Muscle layer of colon (tissue), 2 donors: ENCODE results near the gene PTX4.

Experiments used
- H3K27ac ChIP-seq: one replicate; pipeline ENCODE4 v1.7.0; 2013; ENCODE audit warnings: low read depth, mild to moderate bottlenecking, low read length, moderate library complexity
- H3K27me3 ChIP-seq, 2 donors: one replicate each; pipeline ENCODE4 v1.7.0; 2013; ENCODE audit warnings: low read length in 2 of 2, mild to moderate bottlenecking in 2 of 2; ENCODE audit not compliant: insufficient read depth in 2 of 2, control insufficient read depth in 1 of 2
- H3K36me3 ChIP-seq: one replicate; pipeline ENCODE4 v1.7.0; 2013; ENCODE audit warnings: mild to moderate bottlenecking, low read length; ENCODE audit not compliant: insufficient read depth
- H3K4me1 ChIP-seq: one replicate; pipeline ENCODE4 v1.7.0; 2013; ENCODE audit warnings: mild to moderate bottlenecking, low read length; ENCODE audit not compliant: insufficient read depth
- H3K4me3 ChIP-seq, 2 donors: one replicate each; pipeline ENCODE4 v1.7.0; 2013; ENCODE audit warnings: low read length in 2 of 2, low read depth in 1 of 2, mild to moderate bottlenecking in 1 of 2, moderate library complexity in 1 of 2
- H3K9ac ChIP-seq: one replicate; pipeline ENCODE4 v1.7.0; 2013; ENCODE audit warnings: low read length
- H3K9me3 ChIP-seq: one replicate; pipeline ENCODE4 v1.7.0; 2013; ENCODE audit warnings: mild to moderate bottlenecking, low read length
- donor health status: abdominal sarcoma.
- donor health status: Adenocarcinoma of cecum.

The PTX4 gene

DNA sequence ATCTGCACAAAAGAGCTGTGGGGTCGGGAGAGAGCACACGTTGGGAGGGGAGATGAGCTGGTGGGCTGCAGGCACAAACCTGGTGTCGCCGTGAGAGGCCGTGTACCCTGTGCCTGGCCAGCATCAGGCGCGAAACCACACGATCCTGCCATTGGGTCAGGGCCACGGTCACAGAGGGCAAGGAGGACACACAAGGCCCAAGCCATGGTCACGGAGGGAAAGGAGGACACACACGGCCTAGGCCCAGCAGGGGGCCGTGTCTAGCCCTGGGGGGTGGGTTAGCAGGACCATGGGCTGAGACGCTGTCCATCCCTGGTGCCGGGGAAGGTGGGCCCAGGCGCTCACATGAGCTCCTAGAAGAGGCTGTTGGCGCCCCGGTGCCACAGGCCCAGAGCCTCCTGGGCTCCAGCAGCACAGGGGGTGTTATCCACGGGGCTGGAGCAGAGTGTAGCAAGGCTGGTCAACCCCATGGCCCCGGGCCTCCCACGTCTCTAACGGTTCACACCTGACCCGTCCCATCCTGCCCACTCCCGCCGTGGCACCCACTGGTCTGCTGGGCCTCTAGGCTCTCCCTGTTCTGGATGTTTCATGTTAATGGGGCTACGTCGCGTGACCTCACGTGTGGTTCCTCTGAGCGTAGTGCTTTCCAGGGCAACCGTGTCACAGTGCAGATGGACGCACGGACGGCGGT lies 36.9 kb downstream of the PTX4 start:
- no peak overlapping the region for H3K9ac ChIP-seq
- H3K4me3 ChIP-seq = no peak overlapping the region
- no peaks in the 10 kb centered on the region for H3K4me1 ChIP-seq
- peaks cover 73% of the 10 kb centered on the region for H3K36me3 ChIP-seq
- no peak overlapping the region for H3K27ac ChIP-seq
- H3K9me3 ChIP-seq = no peaks in the 10 kb centered on the region
- H3K27me3 ChIP-seq = no peaks in the 10 kb centered on the region

DNA sequence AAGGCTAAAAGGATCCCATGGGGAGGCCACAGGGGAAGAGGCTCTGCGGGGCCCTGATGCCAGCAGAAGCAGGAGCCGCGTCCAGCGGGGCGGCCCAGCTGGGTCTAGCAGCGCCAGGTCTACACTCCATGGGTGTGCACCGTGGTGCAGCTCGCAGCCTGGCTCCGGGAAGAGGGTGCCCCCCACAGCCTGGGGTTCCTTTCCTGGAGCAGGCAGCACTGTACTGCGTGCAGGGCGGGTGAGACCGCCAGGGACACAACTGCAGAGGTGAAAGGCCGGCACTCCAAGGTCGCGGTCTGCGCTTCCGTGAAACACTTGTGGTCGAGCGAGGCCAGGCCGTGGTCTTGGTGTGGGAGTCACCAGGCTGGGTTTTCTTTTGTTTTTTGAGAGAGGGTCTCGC lies 37.9 kb downstream of the PTX4 start:
- peaks cover 74% of the 10 kb centered on the region for H3K36me3 ChIP-seq
- no peaks in the 10 kb centered on the region for H3K9me3 ChIP-seq
- H3K27me3 ChIP-seq = no peaks in the 10 kb centered on the region
- no peak overlapping the region for H3K9ac ChIP-seq
- H3K4me3 ChIP-seq = no peak overlapping the region
- no peak overlapping the region for H3K27ac ChIP-seq
- H3K4me1 ChIP-seq = no peaks in the 10 kb centered on the region

DNA sequence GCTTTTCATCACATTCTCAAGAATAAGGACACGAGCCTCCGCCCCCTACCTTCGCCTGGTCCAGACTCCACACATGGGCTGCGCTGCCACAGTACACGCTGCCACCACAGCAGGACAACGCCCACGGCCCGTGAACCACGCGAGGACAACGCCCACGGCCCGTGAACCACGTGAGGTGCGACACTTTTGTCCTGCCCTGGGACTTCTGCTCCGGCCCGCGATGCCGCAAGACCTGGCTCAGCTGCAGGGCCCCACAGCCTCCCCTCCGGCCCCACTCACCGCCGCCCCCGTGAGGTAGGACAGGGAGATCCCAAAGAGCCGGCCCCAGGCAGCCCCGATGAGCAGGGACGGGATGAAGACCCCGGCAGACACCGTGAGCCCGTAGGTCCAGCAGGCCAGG lies 38.5 kb downstream of the PTX4 start:
- Histone ChIP-seq H3K9ac (no peak overlapping the region), H3K9me3 (no peaks in the 10 kb centered on the region), H3K27ac (no peak overlapping the region), H3K27me3 (no peaks in the 10 kb centered on the region), H3K4me3 (no peak overlapping the region), H3K4me1 (no peaks in the 10 kb centered on the region), H3K36me3 (peaks cover 68% of the 10 kb centered on the region)

DNA sequence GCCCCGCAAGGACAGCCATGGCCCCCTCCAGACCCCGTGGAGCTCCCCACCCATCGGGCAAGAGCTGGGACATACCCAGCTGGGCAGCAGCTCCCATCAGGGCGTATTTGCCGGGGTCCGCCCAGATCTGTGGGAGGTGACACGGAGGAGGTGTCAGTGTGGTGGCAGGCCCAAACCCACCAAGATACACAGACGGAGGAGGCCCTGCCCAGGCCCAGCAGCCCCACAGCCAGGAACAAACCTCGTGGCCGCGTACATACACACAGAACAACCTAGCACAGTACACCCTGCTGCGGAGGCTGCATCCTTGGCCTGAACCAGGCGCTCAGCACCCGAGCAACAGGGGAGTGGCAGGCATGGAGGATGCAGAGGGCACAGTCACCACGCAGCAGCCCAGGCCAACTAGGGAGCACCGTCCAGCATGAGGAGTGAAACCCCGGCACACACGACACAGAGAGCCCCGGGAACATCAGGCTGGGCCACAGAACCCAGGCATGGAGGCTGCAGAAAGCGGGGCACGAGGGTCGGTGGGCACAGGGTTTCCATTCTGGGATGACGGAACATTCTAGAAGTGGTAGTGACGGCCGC lies 39.4 kb downstream of the PTX4 start:
- Histone ChIP-seq H3K27me3 (no peaks in the 10 kb centered on the region), H3K4me3 (no peak overlapping the region), H3K9ac (no peak overlapping the region), H3K27ac (no peak overlapping the region), H3K36me3 (peaks cover 61% of the 10 kb centered on the region), H3K9me3 (no peaks in the 10 kb centered on the region), H3K4me1 (no peaks in the 10 kb centered on the region)

DNA sequence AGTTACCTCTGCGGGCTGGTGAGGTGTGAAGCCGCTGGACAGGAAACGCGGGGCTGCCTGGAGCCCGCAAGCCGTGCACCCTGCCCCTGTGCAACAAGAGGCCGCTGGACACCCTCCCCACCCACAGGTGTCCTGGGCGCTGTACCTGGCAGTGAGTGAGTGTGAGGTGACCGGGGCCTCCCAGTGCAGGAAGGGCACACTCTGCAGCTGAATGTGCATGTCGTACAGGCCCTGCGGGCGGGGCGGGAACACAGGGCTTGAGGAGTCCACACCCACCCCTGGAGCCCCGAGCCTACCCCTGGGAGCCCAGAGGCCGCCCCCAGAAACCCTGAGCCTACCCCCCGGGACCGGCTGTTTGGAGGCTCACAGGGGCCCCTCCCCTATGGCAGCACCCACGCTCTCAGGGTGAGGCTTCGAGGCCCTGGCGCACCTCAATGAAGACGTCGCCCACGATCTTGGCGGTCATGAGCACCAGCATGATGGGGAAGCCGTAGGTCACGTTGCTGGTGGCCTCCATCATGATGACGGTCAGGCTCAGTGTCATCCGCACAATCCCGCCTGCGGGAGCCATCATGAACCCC lies 40.1 kb downstream of the PTX4 start:
- no peak overlapping the region for H3K9ac ChIP-seq
- H3K4me3 ChIP-seq = no peak overlapping the region
- no peaks in the 10 kb centered on the region for H3K27me3 ChIP-seq
- H3K27ac ChIP-seq = no peak overlapping the region
- no peaks in the 10 kb centered on the region for H3K9me3 ChIP-seq
- H3K36me3 ChIP-seq = peaks cover 54% of the 10 kb centered on the region
- no peaks in the 10 kb centered on the region for H3K4me1 ChIP-seq

DNA sequence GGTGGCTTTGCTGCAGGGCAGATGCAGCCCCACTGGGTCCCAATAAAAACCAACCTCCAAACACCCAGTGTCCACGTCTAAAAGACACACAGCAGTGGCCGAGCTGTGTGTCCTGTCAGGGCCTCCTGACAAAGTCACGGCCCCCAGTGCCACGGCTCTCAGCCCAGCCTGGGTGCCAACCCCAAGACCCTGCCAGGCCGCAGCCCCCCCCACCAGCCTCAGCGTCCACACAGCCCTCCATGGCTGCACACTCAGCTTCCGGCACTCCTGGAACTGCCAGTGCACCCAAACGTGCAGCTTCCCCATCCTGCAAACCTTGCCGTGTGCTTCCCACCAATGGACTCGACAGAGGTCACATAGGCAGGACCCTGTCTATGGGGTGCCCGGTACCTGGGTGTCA lies 40.8 kb downstream of the PTX4 start:
- no peaks in the 10 kb centered on the region for H3K27me3 ChIP-seq
- H3K36me3 ChIP-seq = peaks cover 49% of the 10 kb centered on the region
- no peaks in the 10 kb centered on the region for H3K9me3 ChIP-seq
- H3K4me3 ChIP-seq = no peak overlapping the region
- H3K9ac ChIP-seq = no peak overlapping the region
- H3K4me1 ChIP-seq = no peaks in the 10 kb centered on the region
- no peak overlapping the region for H3K27ac ChIP-seq

DNA sequence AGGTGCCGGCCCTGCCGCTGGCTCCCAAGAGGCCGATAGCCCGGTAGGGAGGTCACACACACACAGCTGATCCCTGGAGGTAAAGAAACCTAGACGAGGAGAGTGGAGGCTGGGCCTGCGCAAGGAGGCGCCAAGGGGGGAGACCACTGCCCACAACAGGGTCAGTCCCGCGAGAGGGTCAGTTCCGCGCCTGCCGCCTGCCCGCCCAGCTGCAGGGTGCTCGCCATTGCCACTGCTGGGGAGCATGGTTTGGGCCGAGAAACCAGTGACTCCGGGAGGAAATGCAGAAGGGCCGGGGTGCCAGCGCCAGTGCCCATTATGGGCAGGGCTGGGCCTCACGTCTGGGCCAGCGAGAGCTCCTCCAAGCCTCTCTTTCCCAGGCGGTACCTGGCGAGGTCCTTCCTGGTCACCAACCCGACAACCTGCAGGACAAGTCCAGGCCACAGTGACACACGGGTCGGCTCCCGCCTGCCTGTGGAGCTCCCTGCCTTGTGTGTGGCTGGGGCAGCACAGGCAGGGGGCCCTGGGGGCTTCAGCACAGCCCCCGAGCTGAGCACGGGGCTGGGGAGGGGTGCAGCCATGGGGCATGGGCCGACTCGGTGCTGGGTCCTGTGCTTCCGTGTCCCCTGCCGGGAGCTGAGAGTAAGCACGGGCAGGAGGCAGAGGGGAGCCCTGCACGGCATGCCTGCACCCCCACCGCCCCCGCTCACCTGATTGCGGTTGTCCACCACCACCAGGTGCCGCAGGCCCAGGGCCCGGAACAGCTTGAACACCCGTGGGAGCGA lies 42.3 kb downstream of the PTX4 start:
- no peaks in the 10 kb centered on the region for H3K9me3 ChIP-seq
- no peak overlapping the region for H3K4me3 ChIP-seq
- peaks cover 40% of the 10 kb centered on the region for H3K36me3 ChIP-seq
- H3K4me1 ChIP-seq = no peaks in the 10 kb centered on the region
- no peaks in the 10 kb centered on the region for H3K27me3 ChIP-seq
- H3K27ac ChIP-seq = no peak overlapping the region
- no peak overlapping the region for H3K9ac ChIP-seq

DNA sequence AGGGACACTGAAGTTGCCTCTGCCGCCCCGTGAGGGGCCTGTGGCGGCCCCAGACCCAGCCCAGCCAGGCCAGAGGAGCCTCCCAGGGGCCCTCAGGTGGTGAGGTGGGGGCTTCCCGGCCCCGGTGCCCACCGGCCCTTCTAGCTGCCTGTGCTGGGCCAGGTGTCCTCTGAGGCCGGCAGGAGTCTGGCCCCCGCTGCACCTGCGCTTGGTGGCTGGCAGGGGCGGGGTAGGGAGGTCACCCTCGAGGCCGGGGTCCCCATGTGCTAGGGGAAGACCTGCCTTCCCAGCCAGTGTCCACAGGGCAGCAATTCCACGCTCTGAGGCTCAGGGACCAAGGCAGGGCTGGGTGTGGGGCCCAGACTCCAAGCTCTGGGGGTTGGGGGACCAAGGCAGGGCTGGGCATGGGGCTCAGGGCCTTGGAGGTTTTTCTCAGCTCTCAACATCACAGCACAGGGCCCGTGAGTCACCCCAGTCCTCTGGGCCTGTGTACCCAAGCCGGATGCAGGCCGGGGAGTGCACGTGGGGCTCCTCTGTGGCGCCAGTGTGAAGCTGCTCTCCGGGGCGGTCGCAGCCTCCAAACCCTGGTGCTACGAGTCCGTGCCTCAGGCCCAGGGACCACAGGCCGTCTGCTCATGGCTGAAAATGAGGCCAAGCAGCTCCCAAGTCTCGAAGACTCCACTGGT lies 43.1 kb downstream of the PTX4 start:
- Histone ChIP-seq H3K4me3 (no peak overlapping the region), H3K27ac (no peak overlapping the region), H3K9me3 (no peaks in the 10 kb centered on the region), H3K4me1 (no peaks in the 10 kb centered on the region), H3K36me3 (peaks cover 32% of the 10 kb centered on the region), H3K9ac (no peak overlapping the region), H3K27me3 (no peaks in the 10 kb centered on the region)

DNA sequence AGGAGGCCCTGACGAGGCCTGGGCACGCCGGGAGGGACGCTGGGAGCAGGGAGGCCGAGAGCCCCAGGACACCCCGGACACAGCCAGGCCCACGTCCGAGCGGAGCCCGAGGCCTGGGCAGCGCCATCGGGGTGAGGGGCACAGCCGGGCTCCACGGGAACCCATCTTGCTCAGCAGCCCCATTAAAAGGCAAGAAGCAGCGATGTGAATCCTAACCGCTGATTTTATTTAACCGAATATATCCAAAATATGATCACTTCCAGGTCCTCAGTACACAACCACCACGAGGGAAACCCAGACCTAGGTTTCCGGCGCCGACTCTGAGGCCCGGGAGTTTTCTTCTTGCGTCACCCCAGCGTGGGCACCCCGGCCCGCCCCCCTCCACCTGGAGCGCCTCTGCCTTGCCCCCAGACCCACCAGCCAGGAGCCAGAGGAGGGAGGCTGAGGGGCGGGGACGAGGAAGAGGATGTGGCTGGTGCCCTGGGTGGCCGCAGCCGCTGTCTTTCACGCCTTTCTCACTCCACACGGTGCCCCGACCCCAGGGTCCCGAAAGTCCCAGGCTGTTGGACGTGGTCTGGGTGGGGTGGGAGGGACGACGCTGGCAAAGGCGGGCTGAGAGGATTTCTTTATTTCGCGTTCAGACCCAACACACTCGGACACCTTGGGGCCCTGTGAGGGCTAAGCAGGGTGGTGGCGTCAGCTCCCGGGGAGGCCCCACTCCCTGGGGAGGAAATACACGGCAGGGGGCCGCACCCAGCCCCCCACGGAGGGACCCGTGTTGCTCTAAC lies 43.8 kb downstream of the PTX4 start:
- no peak overlapping the region for H3K27ac ChIP-seq
- H3K27me3 ChIP-seq = no peaks in the 10 kb centered on the region
- H3K9ac ChIP-seq = no peak overlapping the region
- H3K9me3 ChIP-seq = no peaks in the 10 kb centered on the region
- H3K4me3 ChIP-seq = no peak overlapping the region
- no peaks in the 10 kb centered on the region for H3K4me1 ChIP-seq
- peaks cover 26% of the 10 kb centered on the region for H3K36me3 ChIP-seq

DNA sequence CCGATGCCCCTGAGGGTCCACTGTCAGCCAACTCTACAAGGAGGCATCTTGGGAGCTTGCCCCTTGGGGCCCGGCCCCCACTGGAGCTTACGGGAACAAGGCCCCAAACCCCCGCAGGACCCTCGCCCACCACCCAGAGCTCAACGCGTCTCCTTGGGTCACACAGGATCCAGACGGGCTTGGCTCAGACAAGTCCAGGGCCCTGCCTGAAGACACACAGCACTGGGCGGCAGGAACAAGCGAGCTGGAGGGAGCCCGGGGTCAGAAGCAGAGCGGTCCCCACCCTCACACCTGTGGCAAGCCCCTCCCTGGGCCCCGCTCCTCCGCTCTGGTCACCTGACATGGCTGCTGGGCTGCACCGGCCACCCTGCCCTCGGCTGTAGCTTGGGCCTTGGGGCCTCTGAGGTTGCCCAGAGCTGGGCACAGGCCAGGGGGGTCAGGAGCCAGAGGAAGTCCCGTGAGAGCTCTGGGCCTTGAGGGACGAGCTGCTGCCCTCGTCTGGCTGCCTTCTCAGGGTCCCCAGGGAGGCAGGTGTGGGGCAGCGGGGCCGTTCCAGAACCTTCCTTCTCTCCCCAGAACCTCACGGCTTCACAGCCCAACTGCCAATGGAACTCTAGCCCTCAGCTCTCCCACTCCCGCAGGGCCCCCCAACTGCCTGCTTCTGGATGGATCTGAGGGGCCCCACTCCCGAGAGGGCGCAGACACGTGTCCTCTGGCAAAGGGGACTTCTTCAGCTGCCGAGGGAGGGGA lies 44.6 kb downstream of the PTX4 start, which contains the start of gene CCDC154:
TSS of gene CCDC154 (minus strand) at position 577 of the 750 bp plus-strand sequence. CDS start at position 343, 234 bp downstream.
- Histone ChIP-seq H3K9ac (no peak within 1 kb of the TSS), H3K9me3 (no peaks in the 10 kb centered on the region), H3K27ac (no peak within 1 kb of the TSS), H3K4me3 (no peak within 1 kb of the TSS), H3K27me3 (no peaks in the 10 kb centered on the region), H3K4me1 (no peaks in the 10 kb centered on the region), H3K36me3 (peaks cover 18% of the 10 kb centered on the region)
